CD14-positive monocyte (primary cell): ENCODE measurements around the gene TTC7B. TPM values are rescaled to one million over a fixed set of nuclear protein-coding genes. Genes with fewer than 3 reads are reported as not detected.

Experiments used
- DNase-seq, 3 donors: peaks; one replicate each; pipeline ENCODE4 v3.0.0-alpha.2; 2011 to 2022
- H2AFZ ChIP-seq: 2 replicates; pipeline ENCODE4 v1.6.0; 2012; ENCODE audit warnings: mild to moderate bottlenecking, low read depth, low read length, inconsistent platforms; ENCODE audit not compliant: insufficient read depth, poor library complexity, severe bottlenecking
- H3K27ac ChIP-seq, 2 donors: 1 replicate in 1 of 2; 2 replicates in 1 of 2; pipeline ENCODE4 v1.5.1; 2012 to 2013; ENCODE audit warnings: low read length in 2 of 2, control low read depth in 1 of 2, inconsistent platforms in 1 of 2, low read depth in 1 of 2, mild to moderate bottlenecking in 1 of 2
- H3K27me3 ChIP-seq, 2 donors: one replicate each; pipeline versions ENCODE4 v1.6.0 to v1.6.1; 2011 to 2013; ENCODE audit warnings: low read length in 2 of 2; ENCODE audit not compliant: control insufficient read depth in 2 of 2, insufficient read depth in 2 of 2
- H3K36me3 ChIP-seq, 2 donors: replicated peaks in 1 of 2; 1 replicate in 1 of 2; 2 replicates in 1 of 2; pipeline versions ENCODE4 v1.5.1 to v1.6.1; 2012 to 2013; ENCODE audit warnings: low read length in 2 of 2, control low read depth in 1 of 2, inconsistent platforms in 1 of 2, mild to moderate bottlenecking in 1 of 2; ENCODE audit not compliant: insufficient read depth in 2 of 2, control insufficient read depth in 1 of 2
- H3K4me1 ChIP-seq, 2 donors: 1 replicate in 1 of 2; 2 replicates in 1 of 2; pipeline versions ENCODE4 v1.5.1 to v1.6.1; 2012 to 2013; ENCODE audit warnings: low read length in 2 of 2, control low read depth in 1 of 2, inconsistent platforms in 1 of 2, mild to moderate bottlenecking in 1 of 2, moderate library complexity in 1 of 2; ENCODE audit not compliant: insufficient read depth in 2 of 2, control insufficient read depth in 1 of 2
- H3K4me2 ChIP-seq: replicated peaks from 2 replicates; pipeline ENCODE3; 2012; ENCODE audit warnings: low read length, moderate library complexity, mild to moderate bottlenecking; ENCODE audit not compliant: poor library complexity, severe bottlenecking; ENCODE audit errors: extremely low read depth
- H3K4me3 ChIP-seq, 3 experiments: fragments of 200-600 bp in 1 of 3; sonication (generic) in 1 of 3; replicated peaks in 1 of 3; 1 replicate in 2 of 3; 2 replicates in 1 of 3; pipeline ENCODE4 v1.5.1; 2011 to 2013; ENCODE audit warnings: low read length in 3 of 3, mild to moderate bottlenecking in 3 of 3, control low read depth in 2 of 3, low read depth in 2 of 3, inconsistent platforms in 1 of 3, moderate library complexity in 1 of 3
- H3K79me2 ChIP-seq: 2 replicates; pipeline ENCODE4 v1.6.0; 2012; ENCODE audit warnings: mild to moderate bottlenecking, control low read depth, inconsistent platforms, low read length, moderate library complexity; ENCODE audit not compliant: insufficient read depth
- H3K9ac ChIP-seq: 2 replicates; pipeline ENCODE4 v1.6.0; 2017; ENCODE audit warnings: low read length, mild to moderate bottlenecking; ENCODE audit not compliant: insufficient read depth, poor library complexity, severe bottlenecking
- H3K9me3 ChIP-seq, 2 donors: replicated peaks in 1 of 2; 1 replicate in 1 of 2; 2 replicates in 1 of 2; pipeline versions ENCODE4 v1.5.1 to v1.6.1; 2012 to 2013; ENCODE audit warnings: low read length in 2 of 2, control low read depth in 1 of 2; ENCODE audit not compliant: control insufficient read depth in 1 of 2, insufficient read depth in 1 of 2
- H4K20me1 ChIP-seq: 2 replicates; pipeline ENCODE4 v1.6.0; 2012; ENCODE audit warnings: mild to moderate bottlenecking, low read length, control low read depth, moderate library complexity; ENCODE audit not compliant: insufficient read depth
- H3K27ac Mint-ChIP-seq, 7 donors: one replicate each; pipeline ENCODE4 v1.8.0; 2020; ENCODE audit warnings: mild to moderate bottlenecking in 7 of 7, mixed read lengths in 7 of 7, moderate library complexity in 6 of 7, inconsistent platforms in 2 of 7
- H3K27me3 Mint-ChIP-seq, 3 donors: one replicate each; pipeline ENCODE4 v1.8.0; 2021 to 2022; ENCODE audit warnings: low read depth in 3 of 3, mild to moderate bottlenecking in 3 of 3, mixed read lengths in 3 of 3, moderate library complexity in 3 of 3, inconsistent platforms in 1 of 3
- H3K36me3 Mint-ChIP-seq, 2 donors: one replicate each; pipeline ENCODE4 v1.8.0; 2020; ENCODE audit warnings: mixed read lengths in 2 of 2, inconsistent platforms in 1 of 2, mild to moderate bottlenecking in 1 of 2
- H3K4me1 Mint-ChIP-seq: one replicate; pipeline ENCODE4 v1.8.0; 2020; ENCODE audit warnings: mild to moderate bottlenecking, mixed read lengths
- H3K4me3 Mint-ChIP-seq, 2 donors: one replicate each; pipeline ENCODE4 v1.8.0; 2020; ENCODE audit warnings: mild to moderate bottlenecking in 2 of 2, mixed read lengths in 2 of 2, moderate library complexity in 1 of 2
- H3K9me3 Mint-ChIP-seq, 7 donors: one replicate each; pipeline ENCODE4 v1.8.0; 2020 to 2022; ENCODE audit warnings: mixed read lengths in 7 of 7, mild to moderate bottlenecking in 6 of 7, moderate library complexity in 6 of 7, inconsistent platforms in 2 of 7
- WGBS: methylation state at CpG from one replicate; pipeline ENCODE4 v1.1.5; 2013; ENCODE audit warnings: missing lambda C conversion rate; ENCODE audit not compliant: insufficient coverage; 5-methylcytosine and 5-hydroxymethylcytosine counted together
- intact Hi-C, 2 donors: fragments of 100-400 bp; cut with micrococcal nuclease; formaldehyde crosslinking; loops; one replicate each; pipeline versions ENCODE4 v1.15.0 to v1.15.1; 2023
- polyA plus RNA-seq, 3 donors: library from polyadenylated mRNA; depleted of rRNA in 1 of 3; unstranded in 2 of 3; stranded (reverse) in 1 of 3; fragments of 300-500 nt in 2 of 3; fragments of >200 nt in 1 of 3; fragmentation: Illumina TruSeq in 2 of 3; gene quantifications; 1 replicate in 2 of 3; 2 replicates in 1 of 3; pipeline ENCODE4 v1.2.3, GENCODE V29; 2012 to 2021
- TF ChIP-seq, protein P1 (sequence below): fragments of 200-600 bp; IDR thresholded peaks from one replicate; pipeline ENCODE4 v1.8.0; 2022; ENCODE audit warnings: antibody characterized with exemption, mild to moderate bottlenecking

Gene TTC7B
- polyA plus RNA-seq, 3 donors, result 0.87 to 2.6 (median 1.2) TPM

DNA sequence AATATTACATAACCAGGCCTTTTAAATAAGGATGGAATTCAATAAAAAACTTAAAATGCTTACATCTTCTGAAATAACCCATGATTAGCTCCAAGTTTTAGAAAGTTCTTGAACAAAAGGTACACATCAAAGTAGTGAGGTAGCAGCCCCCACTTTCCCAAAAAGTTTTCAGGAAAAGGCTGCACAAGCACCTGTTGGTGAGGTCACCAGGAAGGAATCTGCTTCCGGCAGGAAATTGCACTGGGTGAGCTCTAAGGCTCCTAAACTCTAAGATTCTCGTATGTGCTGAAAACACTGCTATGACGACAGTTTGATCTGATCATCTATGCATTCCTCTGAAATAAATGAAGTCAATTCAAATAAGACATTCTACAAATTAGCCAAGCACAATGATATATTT lies 34.3 kb upstream of the TTC7B start:
- intact Hi-C loops, result no loop called here
- Histone ChIP-seq H4K20me1 (no peaks in the 10 kb centered on the region), H3K4me1 (no peaks in the 10 kb centered on the region), H3K36me3 (no peaks in the 10 kb centered on the region), H3K27ac (no peak overlapping the region), H3K9ac (no peak overlapping the region), H3K4me3 (no peak overlapping the region), H3K9me3 (no peaks in the 10 kb centered on the region), H3K4me2 (no peak overlapping the region), H2AFZ (no peak overlapping the region), H3K79me2 (no peaks in the 10 kb centered on the region), H3K27me3 (no peaks in the 10 kb centered on the region)
- DNase-seq, result no peak
- H3K27me3 Mint-ChIP-seq, result peaks cover 0 to 2% (median 0%) of the 10 kb centered on the region in 3 donors
- 58% methylated on average over 2 of the region's 3 CpGs for WGBS
- H3K9me3 Mint-ChIP-seq, result peaks cover 0 to 2% (median 0%) of the 10 kb centered on the region in 7 donors
- no peak overlapping the region for H3K27ac Mint-ChIP-seq
- peaks cover 0 to 5% of the 10 kb centered on the region in 2 donors for H3K36me3 Mint-ChIP-seq
- H3K4me3 Mint-ChIP-seq, result no peak overlapping the region
- TF ChIP-seq, protein P1, sequence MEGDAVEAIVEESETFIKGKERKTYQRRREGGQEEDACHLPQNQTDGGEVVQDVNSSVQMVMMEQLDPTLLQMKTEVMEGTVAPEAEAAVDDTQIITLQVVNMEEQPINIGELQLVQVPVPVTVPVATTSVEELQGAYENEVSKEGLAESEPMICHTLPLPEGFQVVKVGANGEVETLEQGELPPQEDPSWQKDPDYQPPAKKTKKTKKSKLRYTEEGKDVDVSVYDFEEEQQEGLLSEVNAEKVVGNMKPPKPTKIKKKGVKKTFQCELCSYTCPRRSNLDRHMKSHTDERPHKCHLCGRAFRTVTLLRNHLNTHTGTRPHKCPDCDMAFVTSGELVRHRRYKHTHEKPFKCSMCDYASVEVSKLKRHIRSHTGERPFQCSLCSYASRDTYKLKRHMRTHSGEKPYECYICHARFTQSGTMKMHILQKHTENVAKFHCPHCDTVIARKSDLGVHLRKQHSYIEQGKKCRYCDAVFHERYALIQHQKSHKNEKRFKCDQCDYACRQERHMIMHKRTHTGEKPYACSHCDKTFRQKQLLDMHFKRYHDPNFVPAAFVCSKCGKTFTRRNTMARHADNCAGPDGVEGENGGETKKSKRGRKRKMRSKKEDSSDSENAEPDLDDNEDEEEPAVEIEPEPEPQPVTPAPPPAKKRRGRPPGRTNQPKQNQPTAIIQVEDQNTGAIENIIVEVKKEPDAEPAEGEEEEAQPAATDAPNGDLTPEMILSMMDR, result no peak
- H3K4me1 Mint-ChIP-seq, result no peaks in the 10 kb centered on the region

DNA sequence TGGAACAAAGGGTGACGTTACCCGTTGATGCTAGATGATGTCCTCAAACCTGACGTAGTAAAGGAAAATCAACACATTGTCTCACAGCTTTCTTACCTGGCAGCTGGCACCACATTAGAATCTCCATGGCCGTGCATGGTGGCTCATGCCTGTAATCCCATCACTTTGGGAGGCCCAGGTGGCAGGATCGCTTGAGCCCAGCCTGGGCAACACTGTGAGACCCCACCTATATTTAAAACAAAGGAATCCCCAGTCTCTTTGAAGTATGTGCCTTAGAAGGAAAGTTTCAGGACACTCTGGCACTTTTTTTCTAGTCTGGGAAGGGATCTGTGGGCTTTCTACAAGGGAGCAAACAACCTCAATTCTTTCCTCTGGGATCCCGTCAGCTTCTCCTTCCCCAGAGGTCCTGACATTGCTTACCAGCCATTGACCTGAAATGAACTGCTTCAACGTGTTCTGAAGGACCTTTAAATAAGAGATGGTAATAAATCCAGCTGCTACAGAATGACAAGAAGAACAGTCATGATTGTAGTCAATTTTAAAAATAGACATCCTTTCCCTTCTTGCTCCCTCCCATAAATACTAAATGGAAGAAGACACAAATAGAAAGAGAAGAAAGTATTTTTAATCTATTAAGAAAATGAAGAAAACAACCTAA lies 33.7 kb upstream of the TTC7B start:
- no peak for DNase-seq
- H3K27me3 Mint-ChIP-seq, result peaks cover 0 to 2% (median 0%) of the 10 kb centered on the region in 3 donors
- no peak overlapping the region for H3K27ac ChIP-seq
- H3K4me1 Mint-ChIP-seq, result no peaks in the 10 kb centered on the region
- H3K27ac Mint-ChIP-seq, result no peak overlapping the region
- no peaks in the 10 kb centered on the region for H3K27me3 ChIP-seq
- H3K4me1 ChIP-seq, result no peaks in the 10 kb centered on the region
- no peak overlapping the region for H2AFZ ChIP-seq
- no peaks in the 10 kb centered on the region for H3K9me3 ChIP-seq
- TF ChIP-seq, protein P1, result no peak
- H3K36me3 ChIP-seq, result no peaks in the 10 kb centered on the region
- H4K20me1 ChIP-seq, result no peaks in the 10 kb centered on the region
- no peak overlapping the region for H3K4me3 ChIP-seq
- no peak overlapping the region for H3K4me2 ChIP-seq
- no peak overlapping the region for H3K9ac ChIP-seq
- no peak overlapping the region for H3K4me3 Mint-ChIP-seq
- H3K36me3 Mint-ChIP-seq, result peaks cover 0 to 5% of the 10 kb centered on the region in 2 donors
- H3K79me2 ChIP-seq, result no peaks in the 10 kb centered on the region
- intact Hi-C loops, result no loop called here
- peaks cover 0 to 2% (median 0%) of the 10 kb centered on the region in 7 donors for H3K9me3 Mint-ChIP-seq
- WGBS, result 86% methylated on average over 4 of the region's 7 CpGs
